ENCODE measurements around the gene GALNT2.

The GALNT2 gene

GRCh38 chr1:230037261-230037660 is 29.8 kb upstream of the GALNT2 start:
- DNase-seq (ENCODE audit: low spot score in 2 of 2) = no peak
- H3K9me3 Mint-ChIP-seq = peaks cover 5% of the 10 kb centered on the region
- H3K4me1 Mint-ChIP-seq = no peaks in the 10 kb centered on the region
- no peak for ATAC-seq (replicated peaks; ENCODE audit: extremely low read depth, poor library complexity, severe bottlenecking)
- no peaks in the 10 kb centered on the region for H3K36me3 Mint-ChIP-seq (ENCODE audit: insufficient read depth)
- H3K27ac Mint-ChIP-seq (ENCODE audit: low read depth) = no peak overlapping the region
- H3K27me3 Mint-ChIP-seq = no peaks in the 10 kb centered on the region
- H3K4me3 Mint-ChIP-seq = no peak overlapping the region

- DNase-seq (ENCODE audit: low spot score in 2 of 2) (no peak), ATAC-seq (replicated peaks; ENCODE audit: extremely low read depth, poor library complexity, severe bottlenecking) (no peak)
- H3K4me3 Mint-ChIP-seq = no peak overlapping the region
- peaks cover 28% of the 10 kb centered on the region for H3K27me3 Mint-ChIP-seq
- no peak overlapping the region for H3K27ac Mint-ChIP-seq (ENCODE audit: low read depth)
- H3K4me1 Mint-ChIP-seq = no peaks in the 10 kb centered on the region
- no peaks in the 10 kb centered on the region for H3K36me3 Mint-ChIP-seq (ENCODE audit: insufficient read depth)
- peaks cover 5% of the 10 kb centered on the region for H3K9me3 Mint-ChIP-seq
Measured at GRCh38 chr1:230040440-230040839, 26.6 kb upstream of the GALNT2 start.

DNA sequence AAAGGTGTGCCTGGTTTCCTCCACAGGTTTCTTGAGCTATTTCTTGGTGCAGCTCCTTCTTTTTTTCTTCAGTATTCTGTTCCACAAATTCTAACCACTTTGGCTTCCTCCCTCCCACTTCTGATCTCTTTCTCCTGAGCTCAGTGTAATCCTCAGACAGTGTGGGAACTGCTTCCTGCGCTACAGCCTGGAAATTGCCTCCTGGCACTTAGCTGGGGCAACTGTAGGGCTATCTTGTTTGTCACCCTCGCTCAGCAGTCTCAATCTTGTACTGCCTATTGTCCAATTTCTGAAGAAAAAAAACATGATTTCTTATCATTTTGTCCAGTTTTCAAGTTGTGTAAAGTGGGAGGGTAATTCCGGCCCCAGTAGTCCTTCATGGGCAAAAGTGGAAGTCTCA is 24.0 kb upstream of the GALNT2 start:
- H3K4me3 Mint-ChIP-seq = no peak overlapping the region
- no peak overlapping the region for H3K27ac Mint-ChIP-seq (ENCODE audit: low read depth)
- ATAC-seq (replicated peaks; ENCODE audit: extremely low read depth, poor library complexity, severe bottlenecking) = no peak
- no peaks in the 10 kb centered on the region for H3K4me1 Mint-ChIP-seq
- H3K27me3 Mint-ChIP-seq = peaks cover 30% of the 10 kb centered on the region
- H3K36me3 Mint-ChIP-seq (ENCODE audit: insufficient read depth) = no peaks in the 10 kb centered on the region
- no peaks in the 10 kb centered on the region for H3K9me3 Mint-ChIP-seq
- DNase-seq (ENCODE audit: low spot score in 2 of 2) = no peak

GRCh38 chr1:230044729-230045128 is 22.3 kb upstream of the GALNT2 start:
- Mint-ChIP-seq H3K9me3 (no peaks in the 10 kb centered on the region), H3K27me3 (peaks cover 30% of the 10 kb centered on the region), H3K4me3 (no peak overlapping the region), H3K36me3 (ENCODE audit: insufficient read depth) (no peaks in the 10 kb centered on the region), H3K4me1 (no peaks in the 10 kb centered on the region), H3K27ac (ENCODE audit: low read depth) (no peak overlapping the region)
- no peak for DNase-seq (ENCODE audit: low spot score in 2 of 2)
- ATAC-seq (replicated peaks; ENCODE audit: extremely low read depth, poor library complexity, severe bottlenecking) = no peak

GRCh38 chr1:230047114-230047865 is 19.7 kb upstream of the GALNT2 start:
- DNase-seq (ENCODE audit: low spot score in 2 of 2) = no peak
- Mint-ChIP-seq H3K9me3 (no peaks in the 10 kb centered on the region), H3K36me3 (ENCODE audit: insufficient read depth) (no peaks in the 10 kb centered on the region), H3K4me3 (no peak overlapping the region), H3K27me3 (peaks cover 30% of the 10 kb centered on the region), H3K4me1 (peaks cover 7% of the 10 kb centered on the region), H3K27ac (ENCODE audit: low read depth) (no peak overlapping the region)
- ATAC-seq (replicated peaks; ENCODE audit: extremely low read depth, poor library complexity, severe bottlenecking) = no peak

- peaks cover 20% of the 10 kb centered on the region for H3K27me3 Mint-ChIP-seq
- no peaks in the 10 kb centered on the region for H3K9me3 Mint-ChIP-seq
- H3K4me1 Mint-ChIP-seq = peaks cover 7% of the 10 kb centered on the region
- no peak for ATAC-seq (replicated peaks; ENCODE audit: extremely low read depth, poor library complexity, severe bottlenecking)
- H3K36me3 Mint-ChIP-seq (ENCODE audit: insufficient read depth) = no peaks in the 10 kb centered on the region
- H3K4me3 Mint-ChIP-seq = no peak overlapping the region
- no peak overlapping the region for H3K27ac Mint-ChIP-seq (ENCODE audit: low read depth)
- DNase-seq (ENCODE audit: low spot score in 2 of 2) = no peak
Measured at GRCh38 chr1:230048322-230048721, 18.7 kb upstream of the GALNT2 start.

DNA sequence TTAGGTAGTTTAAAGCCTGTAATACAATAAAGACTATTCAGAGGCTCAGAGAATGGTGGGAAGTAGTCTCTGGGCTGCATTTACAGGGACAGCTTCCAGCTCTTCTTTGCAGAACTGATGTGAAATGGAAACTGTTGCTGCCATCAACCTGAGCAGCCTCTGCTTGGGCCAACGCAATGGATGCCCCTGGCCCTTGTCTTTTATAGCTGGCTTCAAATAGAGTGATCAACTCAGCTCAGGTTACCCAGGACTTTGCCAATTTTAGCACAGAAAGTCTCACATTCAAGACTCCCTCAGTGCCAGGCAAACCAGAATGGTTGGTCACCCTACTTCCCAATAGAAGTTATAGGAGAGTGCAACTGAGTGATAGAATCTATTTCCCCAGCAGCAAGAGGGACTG is 18.1 kb upstream of the GALNT2 start:
- DNase-seq (ENCODE audit: low spot score in 2 of 2) = no peak
- Mint-ChIP-seq H3K4me1 (peaks cover 7% of the 10 kb centered on the region), H3K9me3 (no peaks in the 10 kb centered on the region)

GRCh38 chr1:230049731-230050130 is 17.3 kb upstream of the GALNT2 start:
- ATAC-seq (replicated peaks; ENCODE audit: extremely low read depth, poor library complexity, severe bottlenecking) = no peak
- peaks cover 7% of the 10 kb centered on the region for H3K4me1 Mint-ChIP-seq
- no peak for DNase-seq (ENCODE audit: low spot score in 2 of 2)
- H3K9me3 Mint-ChIP-seq = no peaks in the 10 kb centered on the region
- H3K4me3 Mint-ChIP-seq = no peak overlapping the region
- H3K36me3 Mint-ChIP-seq (ENCODE audit: insufficient read depth) = no peaks in the 10 kb centered on the region
- no peak overlapping the region for H3K27ac Mint-ChIP-seq (ENCODE audit: low read depth)
- peaks cover 9% of the 10 kb centered on the region for H3K27me3 Mint-ChIP-seq

More for the DNA sequence above, 18.1 kb upstream of the GALNT2 start:
- Mint-ChIP-seq H3K4me3 (no peak overlapping the region), H3K36me3 (ENCODE audit: insufficient read depth) (no peaks in the 10 kb centered on the region), H3K27ac (ENCODE audit: low read depth) (no peak overlapping the region), H3K27me3 (peaks cover 14% of the 10 kb centered on the region)
- no peak for ATAC-seq (replicated peaks; ENCODE audit: extremely low read depth, poor library complexity, severe bottlenecking)

- peaks cover 7% of the 10 kb centered on the region for H3K4me1 Mint-ChIP-seq
- no peaks in the 10 kb centered on the region for H3K36me3 Mint-ChIP-seq (ENCODE audit: insufficient read depth)
- H3K27me3 Mint-ChIP-seq = no peaks in the 10 kb centered on the region
- no peak overlapping the region for H3K4me3 Mint-ChIP-seq
- H3K27ac Mint-ChIP-seq (ENCODE audit: low read depth) = peak overlapping the region; percentile 49
- no peaks in the 10 kb centered on the region for H3K9me3 Mint-ChIP-seq
- DNase-seq (ENCODE audit: low spot score in 2 of 2) (no peak), ATAC-seq (replicated peaks; ENCODE audit: extremely low read depth, poor library complexity, severe bottlenecking) (no peak)
Measured at GRCh38 chr1:230050973-230051735, 15.9 kb upstream of the GALNT2 start.

DNA sequence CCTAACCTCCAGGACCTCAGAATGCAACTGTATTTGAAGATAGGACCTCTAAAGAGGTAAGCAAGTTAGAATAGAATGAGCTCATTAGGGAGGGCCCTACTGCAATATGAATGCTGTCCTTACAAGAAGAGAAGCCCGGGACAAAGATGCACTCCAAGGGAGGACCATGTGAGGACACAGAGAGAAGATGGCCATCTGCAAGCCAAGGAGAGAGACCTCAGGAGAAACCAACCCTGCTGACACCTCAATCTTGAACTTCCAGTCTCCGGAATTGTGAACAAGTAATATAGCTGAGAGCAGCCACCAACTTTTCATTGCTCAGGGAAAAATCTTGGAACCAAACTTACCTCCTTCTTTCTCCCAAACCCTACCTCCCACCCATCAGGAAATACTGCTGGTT is 15.0 kb upstream of the GALNT2 start:
- Mint-ChIP-seq H3K27ac (ENCODE audit: low read depth) (no peak overlapping the region), H3K9me3 (no peaks in the 10 kb centered on the region), H3K27me3 (no peaks in the 10 kb centered on the region), H3K4me3 (no peak overlapping the region), H3K4me1 (peaks cover 7% of the 10 kb centered on the region), H3K36me3 (ENCODE audit: insufficient read depth) (no peaks in the 10 kb centered on the region)
- DNase-seq (ENCODE audit: low spot score in 2 of 2) = peak in 1 of 2 donors; percentile 6
- ATAC-seq (replicated peaks; ENCODE audit: extremely low read depth, poor library complexity, severe bottlenecking) = no peak

- peaks cover 7% of the 10 kb centered on the region for H3K4me1 Mint-ChIP-seq
- H3K27ac Mint-ChIP-seq (ENCODE audit: low read depth) = peak overlapping the region; percentile 3
- no peak for DNase-seq (ENCODE audit: low spot score in 2 of 2)
- no peaks in the 10 kb centered on the region for H3K9me3 Mint-ChIP-seq
- H3K4me3 Mint-ChIP-seq = no peak overlapping the region
- no peak for ATAC-seq (replicated peaks; ENCODE audit: extremely low read depth, poor library complexity, severe bottlenecking)
- H3K27me3 Mint-ChIP-seq = peaks cover 5% of the 10 kb centered on the region
- no peaks in the 10 kb centered on the region for H3K36me3 Mint-ChIP-seq (ENCODE audit: insufficient read depth)
Measured at GRCh38 chr1:230052665-230053064, 14.4 kb upstream of the GALNT2 start.

DNA sequence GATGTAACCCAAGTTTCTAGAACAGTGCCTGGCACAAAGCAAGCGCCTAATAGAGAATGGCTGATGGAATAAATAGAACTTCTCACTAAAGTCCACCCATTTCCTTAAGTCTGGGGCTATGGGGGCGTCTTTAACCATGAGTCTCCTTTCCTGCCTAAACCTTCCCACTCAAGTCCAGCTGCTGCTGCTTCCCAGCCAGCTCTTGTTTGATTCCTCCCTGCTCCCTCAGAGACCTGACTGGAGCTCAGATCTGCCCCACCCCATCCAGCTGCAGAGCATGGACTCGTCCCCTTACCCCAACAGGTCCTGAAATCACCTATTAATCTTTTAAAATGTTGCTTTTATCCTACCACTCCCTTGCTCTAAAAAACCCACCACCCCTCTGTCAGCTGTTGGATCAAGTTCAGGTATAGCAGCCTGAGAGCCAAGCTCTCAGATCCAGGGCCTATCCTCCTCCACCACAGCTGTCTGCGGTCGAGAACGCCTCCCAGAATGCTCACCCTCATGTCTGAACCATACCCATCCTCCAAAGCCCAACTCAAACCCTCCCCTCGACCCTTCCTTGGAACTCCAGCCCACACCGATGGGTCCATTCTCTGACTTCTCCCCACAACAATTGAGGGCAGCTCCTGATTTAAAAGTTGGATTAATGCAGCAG is 12.8 kb upstream of the GALNT2 start:
- H3K4me3 Mint-ChIP-seq = no peak overlapping the region
- DNase-seq (ENCODE audit: low spot score in 2 of 2) (no peak), ATAC-seq (replicated peaks; ENCODE audit: extremely low read depth, poor library complexity, severe bottlenecking) (no peak)
- peaks cover under 1% of the 10 kb centered on the region for H3K36me3 Mint-ChIP-seq (ENCODE audit: insufficient read depth)
- no peaks in the 10 kb centered on the region for H3K9me3 Mint-ChIP-seq
- H3K27ac Mint-ChIP-seq (ENCODE audit: low read depth) = no peak overlapping the region
- peaks cover 13% of the 10 kb centered on the region for H3K27me3 Mint-ChIP-seq
- H3K4me1 Mint-ChIP-seq = peaks cover 7% of the 10 kb centered on the region

DNA sequence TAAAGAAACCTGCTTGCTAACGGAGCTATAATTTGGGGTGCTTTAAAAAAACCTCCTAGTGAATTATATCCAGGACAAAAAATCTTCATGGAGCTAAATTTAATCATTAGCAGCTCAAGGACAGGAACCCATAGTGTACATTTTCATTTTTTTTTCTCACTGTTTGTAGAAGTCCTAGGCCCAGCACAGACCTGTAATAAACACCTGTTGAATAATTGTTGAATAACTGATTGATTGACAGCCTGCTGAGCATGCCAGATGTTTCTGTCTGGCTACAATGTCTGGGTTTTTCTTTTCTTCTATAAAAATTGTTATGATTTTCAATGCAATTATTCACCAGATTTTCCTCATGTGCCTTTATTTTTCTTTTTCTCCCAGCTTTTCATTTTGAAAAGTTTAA is 10.9 kb upstream of the GALNT2 start:
- ATAC-seq (replicated peaks; ENCODE audit: extremely low read depth, poor library complexity, severe bottlenecking) = no peak
- H3K9me3 Mint-ChIP-seq = no peaks in the 10 kb centered on the region
- H3K4me1 Mint-ChIP-seq = peaks cover 4% of the 10 kb centered on the region
- H3K36me3 Mint-ChIP-seq (ENCODE audit: insufficient read depth) = peaks cover 2% of the 10 kb centered on the region
- H3K27ac Mint-ChIP-seq (ENCODE audit: low read depth) = no peak overlapping the region
- no peak for DNase-seq (ENCODE audit: low spot score in 2 of 2)
- H3K27me3 Mint-ChIP-seq = peaks cover 20% of the 10 kb centered on the region
- H3K4me3 Mint-ChIP-seq = no peak overlapping the region

All from central memory CD8-positive, alpha-beta T cell (primary cell).